GM20000 (cell line): ENCODE results near the gene JKAMP.

Experiments
- DNase-seq: peaks from one replicate; pipeline ENCODE4 v3.0.0; 2012; ENCODE audit warnings: low spot score
- TF ChIP-seq, protein P1 (sequence below): IDR thresholded peaks from 2 replicates; pipeline ENCODE4 v1.5.1; 2012; ENCODE audit warnings: mild to moderate bottlenecking, control low read depth; ENCODE audit errors: extremely low read depth, missing control alignments

The JKAMP gene

DNA sequence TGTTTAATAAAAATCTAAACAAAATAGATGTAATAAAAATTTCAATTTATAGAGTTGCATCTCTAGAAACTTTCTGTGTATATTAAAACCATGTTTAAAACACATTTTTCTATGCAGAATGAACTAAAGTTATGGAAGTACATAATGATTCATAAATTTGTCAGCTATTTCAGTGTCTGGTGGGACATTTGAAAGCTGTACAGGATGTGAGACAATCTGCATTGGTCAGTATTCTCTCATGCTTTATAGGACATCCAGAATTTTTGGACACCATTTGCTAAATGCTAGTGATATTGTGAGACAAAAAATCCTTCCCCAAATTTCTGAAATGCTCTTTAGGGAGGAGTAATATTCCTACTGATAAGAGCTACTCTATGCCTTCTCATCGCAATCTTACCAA, 32.5 kb upstream of the JKAMP start:
- no peak for DNase-seq
- TF ChIP-seq, protein P1, sequence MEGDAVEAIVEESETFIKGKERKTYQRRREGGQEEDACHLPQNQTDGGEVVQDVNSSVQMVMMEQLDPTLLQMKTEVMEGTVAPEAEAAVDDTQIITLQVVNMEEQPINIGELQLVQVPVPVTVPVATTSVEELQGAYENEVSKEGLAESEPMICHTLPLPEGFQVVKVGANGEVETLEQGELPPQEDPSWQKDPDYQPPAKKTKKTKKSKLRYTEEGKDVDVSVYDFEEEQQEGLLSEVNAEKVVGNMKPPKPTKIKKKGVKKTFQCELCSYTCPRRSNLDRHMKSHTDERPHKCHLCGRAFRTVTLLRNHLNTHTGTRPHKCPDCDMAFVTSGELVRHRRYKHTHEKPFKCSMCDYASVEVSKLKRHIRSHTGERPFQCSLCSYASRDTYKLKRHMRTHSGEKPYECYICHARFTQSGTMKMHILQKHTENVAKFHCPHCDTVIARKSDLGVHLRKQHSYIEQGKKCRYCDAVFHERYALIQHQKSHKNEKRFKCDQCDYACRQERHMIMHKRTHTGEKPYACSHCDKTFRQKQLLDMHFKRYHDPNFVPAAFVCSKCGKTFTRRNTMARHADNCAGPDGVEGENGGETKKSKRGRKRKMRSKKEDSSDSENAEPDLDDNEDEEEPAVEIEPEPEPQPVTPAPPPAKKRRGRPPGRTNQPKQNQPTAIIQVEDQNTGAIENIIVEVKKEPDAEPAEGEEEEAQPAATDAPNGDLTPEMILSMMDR, result no peak

DNA sequence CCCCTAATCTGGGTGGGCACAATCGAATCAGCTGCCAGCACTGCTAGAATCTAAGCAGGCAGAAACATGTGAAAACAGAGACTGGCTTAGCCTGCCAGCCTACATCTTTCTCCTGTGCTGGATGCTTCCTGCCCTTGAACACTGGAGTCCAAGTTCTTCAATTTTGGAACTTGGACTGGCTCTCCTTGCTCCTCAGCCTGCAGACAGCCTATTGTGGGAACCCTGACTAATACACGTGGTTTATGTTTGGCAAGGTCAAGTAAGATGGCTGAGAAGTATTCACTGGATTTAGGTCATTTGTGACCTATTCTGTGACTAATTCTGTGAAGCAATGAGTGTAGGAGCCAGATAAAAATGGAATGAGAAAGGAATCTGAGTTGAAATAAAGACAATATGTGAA, 30.2 kb upstream of the JKAMP start:
- DNase-seq, result no peak
- TF ChIP-seq, protein P1, result no peak

DNA sequence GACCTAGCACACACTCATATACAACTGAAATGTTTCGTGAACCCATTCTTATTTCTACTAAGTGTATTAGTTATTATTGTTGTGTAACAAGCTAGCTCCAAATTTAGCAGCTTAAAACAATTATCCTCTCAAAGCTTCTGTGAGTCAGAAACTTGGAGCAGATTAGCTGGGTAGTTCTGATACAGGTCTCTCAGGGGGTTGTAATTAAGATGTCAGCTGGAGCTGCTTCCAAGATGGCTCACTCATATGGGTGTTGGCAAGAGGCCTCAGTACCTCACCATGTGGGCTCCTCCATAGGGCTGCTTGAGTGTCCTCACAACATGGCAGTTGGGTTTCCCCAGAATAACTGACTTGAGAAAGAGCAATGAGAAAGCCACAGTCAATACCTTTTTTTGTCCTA, 28.9 kb upstream of the JKAMP start:
- DNase-seq, result no peak

DNA sequence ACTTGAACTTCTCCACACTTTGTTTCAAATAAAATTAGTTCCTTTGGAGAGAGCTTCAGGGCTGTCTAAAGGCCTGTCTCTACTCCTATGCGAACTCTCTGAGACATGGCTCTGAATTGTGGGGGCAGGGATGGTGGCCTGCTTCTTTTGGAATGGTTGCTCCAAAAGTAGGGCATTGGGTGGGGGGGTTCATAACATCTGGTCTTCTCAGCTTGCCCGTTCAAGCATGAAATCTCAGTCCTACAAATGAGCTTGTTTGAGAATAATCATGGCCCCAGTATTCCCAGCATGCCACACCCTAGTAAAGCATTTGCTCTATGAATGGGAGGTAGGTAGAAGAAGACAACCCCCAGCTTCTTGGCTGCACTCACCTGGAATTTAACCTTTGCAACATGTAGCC, 25.8 kb upstream of the JKAMP start:
- no peak for DNase-seq
- TF ChIP-seq, protein P1, result no peak

More for the DNA sequence above, 28.9 kb upstream of the JKAMP start:
- TF ChIP-seq, protein P1, result no peak

DNA sequence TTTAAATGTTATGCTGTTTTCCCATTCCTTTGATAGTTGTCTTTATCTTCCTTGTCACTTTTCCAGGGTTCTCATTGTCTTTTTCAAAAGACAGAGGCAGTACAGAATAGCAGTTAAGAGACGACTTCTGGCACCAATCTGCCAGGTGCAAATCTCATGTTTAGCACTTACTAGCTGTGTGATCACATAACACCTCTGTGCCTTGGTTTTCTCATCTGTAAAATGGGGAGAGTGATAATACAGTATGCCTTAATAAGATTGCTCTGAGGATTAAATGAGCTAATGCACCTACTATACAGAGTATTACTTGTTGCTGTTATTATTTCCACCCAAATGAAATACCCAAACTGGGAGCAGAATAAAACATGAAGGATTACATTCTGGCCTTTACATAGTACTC, 23.9 kb upstream of the JKAMP start:
- no peak for DNase-seq

DNA sequence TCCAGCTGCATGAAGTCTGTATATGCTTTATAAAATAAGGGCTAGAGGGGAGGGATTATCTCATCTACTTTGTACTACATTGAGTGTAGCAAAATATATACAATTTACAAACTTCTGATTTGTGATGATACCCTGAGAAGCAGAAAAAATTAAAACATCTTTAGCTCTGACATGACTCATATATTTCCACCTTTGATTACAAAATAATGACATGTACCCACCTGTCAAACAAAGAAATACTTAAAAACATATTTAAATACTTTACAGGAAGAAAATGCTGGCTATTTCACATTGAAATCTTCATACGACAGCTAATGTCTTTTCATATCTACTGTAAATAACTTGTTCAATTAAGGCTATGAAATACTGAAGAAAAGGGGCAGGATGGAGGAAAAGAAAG, 22.4 kb upstream of the JKAMP start:
- no peak for DNase-seq
- TF ChIP-seq, protein P1, result no peak

More for the DNA sequence above, 23.9 kb upstream of the JKAMP start:
- TF ChIP-seq, protein P1, result no peak

DNA sequence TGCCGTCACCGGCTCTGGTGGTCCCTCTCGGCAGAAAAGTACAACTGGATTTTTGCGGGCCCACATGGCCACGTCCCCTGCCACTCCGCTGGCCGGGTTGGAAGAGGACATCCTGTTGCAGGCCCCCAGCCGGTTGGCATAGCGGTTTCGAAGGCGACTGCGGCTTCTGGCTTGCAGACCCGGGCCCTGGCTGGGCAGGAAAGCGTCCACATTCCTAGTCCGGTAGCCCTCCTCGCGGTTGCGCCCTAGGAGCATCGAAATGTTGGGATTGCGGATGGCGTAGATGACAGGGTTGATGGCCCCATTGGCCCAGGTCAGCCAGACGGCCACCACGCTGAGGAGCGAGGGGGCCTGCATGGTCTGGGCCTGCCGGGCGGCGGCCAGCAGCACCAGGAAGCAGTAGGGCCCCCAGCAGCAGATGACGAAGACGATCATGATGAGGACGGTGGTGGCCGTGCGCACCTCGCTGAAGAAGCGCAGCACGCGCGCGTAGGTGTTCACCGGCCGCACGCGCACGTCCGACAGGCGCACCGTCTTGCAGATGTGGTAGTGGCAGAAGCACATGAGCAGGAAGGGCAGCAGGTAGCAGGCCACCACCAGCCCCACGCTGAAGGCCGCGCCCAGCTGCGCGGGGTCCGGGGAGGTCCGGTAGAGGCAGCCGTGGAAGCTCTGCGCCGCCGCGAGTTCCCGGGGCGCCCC, 20.4 kb upstream of the JKAMP start:
- DNase-seq, result peak; percentile 14
- TF ChIP-seq, protein P1, result no peak
